Endothelial cell of umbilical vein (primary cell): ENCODE data around the gene OXLD1. TPM values are rescaled to one million over a fixed set of nuclear protein-coding genes. Genes with fewer than 3 reads are reported as not detected.

Experiments
- BruUV-seq: library from RNA; stranded (reverse); fragments of 400-500 nt; replicated peaks from 2 replicates; lab custom pipeline; 2021; lab: Mats Ljungman, UMichigan
- CTCF ChIA-PET: fragments of 300-600, 350-600 bp; sonication (Branson Sonifier 250); formaldehyde crosslinking; loops from one replicate; lab custom pipeline; 2021; ENCODE audit warnings: antibody characterized with exemption, inconsistent platforms; lab: Charles Lee
- POLR2A ChIA-PET: fragments of 300-600, 350-600 bp; sonication (Branson Sonifier 250); formaldehyde crosslinking; loops from one replicate; lab custom pipeline; 2021; ENCODE audit warnings: antibody characterized with exemption, inconsistent platforms; lab: Charles Lee
- DNase-seq: peaks from one replicate; pipeline ENCODE4 v3.0.0-alpha.2; 2011; ENCODE audit warnings: low read depth, low spot score
- FAIRE-seq: peaks from 2 replicates; lab custom pipeline; 2011; peaks lifted over from hg19 to GRCh38; lab: Jason Lieb, UNC
- H2AFZ ChIP-seq: 2 replicates; pipeline ENCODE4 v1.6.0; 2012; ENCODE audit warnings: low read depth, low read length, control low read depth, inconsistent platforms
- H3K27ac ChIP-seq: 2 replicates; pipeline ENCODE4 v1.5.1; 2011; ENCODE audit warnings: low read depth, mild to moderate bottlenecking, control low read depth, low read length, moderate library complexity; ENCODE audit not compliant: insufficient read depth
- H3K27me3 ChIP-seq, 2 experiments: 2 replicates each; pipeline versions ENCODE4 v1.6.0 to v1.6.1; 2011; ENCODE audit warnings: low read length in 2 of 2, mixed read lengths in 1 of 2; ENCODE audit not compliant: control insufficient read depth in 2 of 2, insufficient read depth in 2 of 2
- H3K36me3 ChIP-seq, 2 experiments: 2 replicates in 1 of 2; 3 replicates in 1 of 2; pipeline ENCODE4 v1.5.1; 2011; ENCODE audit warnings: low read length in 2 of 2, mild to moderate bottlenecking in 1 of 2, moderate library complexity in 1 of 2; ENCODE audit not compliant: control insufficient read depth in 2 of 2, insufficient read depth in 2 of 2; ENCODE audit errors: extremely low read depth in 1 of 2
- H3K4me1 ChIP-seq: 3 replicates; pipeline ENCODE4 v1.5.1; 2011; ENCODE audit warnings: mild to moderate bottlenecking, low read length; ENCODE audit not compliant: control insufficient read depth, insufficient read depth; ENCODE audit errors: extremely low read depth
- H3K4me2 ChIP-seq: 2 replicates; pipeline ENCODE4 v1.6.1; 2011; ENCODE audit warnings: low read length, control low read depth, mixed read lengths; ENCODE audit not compliant: insufficient read depth
- H3K4me3 ChIP-seq, 3 experiments: fragments of 200-600 bp in 1 of 3; sonication (generic), shearing (Covaris generic) in 1 of 3; replicated peaks in 1 of 3; 2 replicates each; pipeline ENCODE4 v1.5.1; 2011 to 2016; ENCODE audit warnings: control low read depth in 3 of 3, low read length in 3 of 3, mild to moderate bottlenecking in 2 of 3, inconsistent platforms in 1 of 3, low read depth in 1 of 3, moderate library complexity in 1 of 3; ENCODE audit not compliant: insufficient read depth in 1 of 3
- H3K79me2 ChIP-seq: 2 replicates; pipeline ENCODE4 v1.6.0; 2012; ENCODE audit warnings: low read length, inconsistent platforms; ENCODE audit not compliant: control insufficient read depth, insufficient read depth
- H3K9ac ChIP-seq: replicated peaks from 2 replicates; pipeline ENCODE3; 2011; ENCODE audit warnings: low read length, control low read depth; ENCODE audit not compliant: insufficient read depth; ENCODE audit errors: extremely low read depth
- H3K9me1 ChIP-seq: replicated peaks from 3 replicates; pipeline ENCODE4 v1.6.0; 2011; ENCODE audit warnings: mild to moderate bottlenecking, low read length; ENCODE audit not compliant: control insufficient read depth, insufficient read depth; ENCODE audit errors: extremely low read depth
- H3K9me3 ChIP-seq: replicated peaks from 2 replicates; pipeline ENCODE4 v1.5.1; 2012; ENCODE audit warnings: low read length, inconsistent platforms; ENCODE audit not compliant: control insufficient read depth, insufficient read depth
- H4K20me1 ChIP-seq: replicated peaks from 2 replicates; pipeline ENCODE3; 2011; ENCODE audit warnings: mild to moderate bottlenecking, low read length; ENCODE audit not compliant: control insufficient read depth, insufficient read depth; ENCODE audit errors: extremely low read depth
- CTCF ChIP-seq, 2 donors: IDR thresholded peaks; 1 replicate in 1 of 2; 2 replicates in 1 of 2; pipeline ENCODE4 v1.5.1; 2011; ENCODE audit warnings: low read length in 2 of 2, mild to moderate bottlenecking in 2 of 2, moderate library complexity in 2 of 2, control low read depth in 1 of 2, inconsistent platforms in 1 of 2, low read depth in 1 of 2; ENCODE audit not compliant: insufficient read depth in 1 of 2; ENCODE audit errors: extremely low read depth in 1 of 2
- EZH2 ChIP-seq: IDR thresholded peaks from 2 replicates; pipeline ENCODE4 v1.6.1; 2012; ENCODE audit warnings: borderline replicate concordance, low read depth, mild to moderate bottlenecking, moderate library complexity, low read length, inconsistent platforms; ENCODE audit not compliant: severe bottlenecking
- GATA2 ChIP-seq: IDR thresholded peaks from 2 replicates; pipeline ENCODE4 v1.7.0; 2011; ENCODE audit warnings: low read depth, mild to moderate bottlenecking, moderate library complexity, mixed read lengths, low read length; ENCODE audit not compliant: insufficient read length, insufficient read depth
- JUN ChIP-seq: IDR thresholded peaks from 2 replicates; pipeline ENCODE4 v1.6.1; 2011; ENCODE audit warnings: borderline replicate concordance, low read depth; ENCODE audit not compliant: insufficient read length, insufficient read depth
- MAX ChIP-seq: IDR thresholded peaks from 2 replicates; pipeline ENCODE4 v1.6.1; 2011; ENCODE audit not compliant: insufficient read depth, insufficient read length
- MYC ChIP-seq: IDR thresholded peaks from one replicate; pipeline ENCODE4 v1.6.1; 2011; ENCODE audit warnings: mild to moderate bottlenecking, low read depth, low read length
- POLR2A ChIP-seq: IDR thresholded peaks from 2 replicates; pipeline ENCODE4 v1.6.1; 2012; ENCODE audit warnings: low read depth, mild to moderate bottlenecking, control low read depth, low read length
- POLR2AphosphoS5 ChIP-seq: IDR thresholded peaks from 2 replicates; pipeline ENCODE4 v1.6.1; 2012; ENCODE audit warnings: low read depth, mild to moderate bottlenecking, control low read depth, low read length, moderate library complexity; ENCODE audit not compliant: insufficient read depth
- dilution Hi-C: fragments of 300-500 bp; cut with MboI; formaldehyde crosslinking; loops from one replicate; pipeline ENCODE4 v1.15.0; 2019; ENCODE audit warnings: low sequenced_read_pairs; ENCODE audit not compliant: extremely low pct_ligation_motif_present
- intact Hi-C: fragments of 100-400 bp; cut with micrococcal nuclease; formaldehyde crosslinking; loops from one replicate; pipeline ENCODE4 v1.10.0; 2022
- polyA plus RNA-seq, 4 experiments: library from polyadenylated mRNA; depleted of rRNA in 3 of 4; stranded (reverse) in 3 of 4; unstranded in 1 of 4; fragments of >200 nt; gene quantifications; 2 replicates each; pipeline versions ENCODE4 v1.2.1 to v1.2.3, GENCODE V29; 2011 to 2012; ENCODE audit warnings: missing spikeins in 1 of 4
- total RNA-seq: library from RNA; stranded (reverse); gene quantifications from 2 replicates; pipeline ENCODE4 v1.2.3, GENCODE V29; 2021

The OXLD1 gene
- total and polyA plus RNA-seq, 2 donors (not counting 3 experiments of a cell fraction or from before 2014, with no cell fraction given) = 20.1 to 35.2 TPM

- Histone ChIP-seq H2AFZ (peak overlapping the region; percentile 39), H3K36me3 (peaks cover 6 to 24% of the 10 kb centered on the region in 2 experiments), H3K27me3 (no peaks in the 10 kb centered on the region), H3K4me3 (peak overlapping the region; percentile 46 to 93 (median 66)), H3K27ac (peak overlapping the region; percentile 43), H3K79me2 (peaks cover 55% of the 10 kb centered on the region), H3K4me1 (peaks cover 16% of the 10 kb centered on the region), H3K9me1 (no peaks in the 10 kb centered on the region), H3K9ac (peak overlapping the region; percentile 87), H3K4me2 (peak overlapping the region; percentile 47), H3K9me3 (no peaks in the 10 kb centered on the region), H4K20me1 (no peaks in the 10 kb centered on the region)
- intact Hi-C loops (loop anchor here (1.0 kb wide), 1 partner anchor 29 kb away; no protein-coding TSS in a partner anchor), dilution Hi-C loops (no loop called here)
- ChIA-PET POLR2A (interaction anchor here (1.0 kb wide), 1 partner anchor 21 kb away, joined by 4 read pairs; the partner anchor contains the start of gene MRPL12), CTCF (interaction anchor here (1.2 kb wide), 1 partner anchor 15 kb away, joined by 4 read pairs; no protein-coding TSS in a partner anchor)
- TSS peak; percentile 31 for BruUV-seq
- DNase-seq = no peak
- TF ChIP-seq MAX = no peak
- TF ChIP-seq JUN = no peak
- TF ChIP-seq POLR2AphosphoS5 = no peak
- no peak for TF ChIP-seq GATA2
- TF ChIP-seq CTCF (IDR thresholded peaks at IDR 0.05; ENCODE audit: extremely low read depth in 1 of 2, insufficient read depth in 1 of 2, low read depth in 1 of 2, low read length in 2 of 2) = no peak
- TF ChIP-seq POLR2A = no peak
- no peak for TF ChIP-seq EZH2
- TF ChIP-seq MYC = no peak
- peak; percentile 37 for FAIRE-seq
Observed at GRCh38 chr17:81682565-81683207, 16.3 kb upstream of the OXLD1 start.
